SK-N-SH treated with all-trans-retinoic acid at 6 μM for 48 hours (cell line): ENCODE measurements around the gene CENPU.

Experiments
- BACH2 ChIP-seq: fragments of 250-450 bp; sonication (Bioruptor Pico); IDR thresholded peaks from 2 replicates; pipeline ENCODE4 v1.9.0; 2021; ENCODE audit warnings: mild to moderate bottlenecking, borderline replicate concordance
- ISL1 ChIP-seq: fragments of 250-450 bp; sonication (Bioruptor Pico); IDR thresholded peaks from 2 replicates; pipeline ENCODE4 v2.1.2; 2022; ENCODE audit warnings: mild to moderate bottlenecking, moderate library complexity
- RARB ChIP-seq: fragments of 250-450 bp; sonication (Bioruptor Pico); IDR thresholded peaks from 2 replicates; pipeline ENCODE4 v1.8.0; 2021; ENCODE audit warnings: mild to moderate bottlenecking, moderate library complexity
- ZC3H10 ChIP-seq: fragments of 250-450 bp; sonication (Bioruptor Pico); IDR thresholded peaks from 2 replicates; pipeline ENCODE4 v1.5.1; 2021; ENCODE audit warnings: mild to moderate bottlenecking, moderate library complexity
- ZFP30 ChIP-seq: fragments of 450-650 bp; formaldehyde crosslinking; IDR thresholded peaks from 2 replicates; pipeline ENCODE4 v1.5.0; 2022; ENCODE audit warnings: mild to moderate bottlenecking, moderate library complexity
- ZNF565 ChIP-seq: fragments of 450-650 bp; formaldehyde crosslinking; conservative IDR thresholded peaks from 2 replicates; pipeline ENCODE4 v1.5.0; 2020; ENCODE audit warnings: low read depth, mild to moderate bottlenecking, moderate library complexity
- TF ChIP-seq, protein P1 (sequence below): fragments of 250-450 bp; sonication (Bioruptor Pico); IDR thresholded peaks from 2 replicates; pipeline ENCODE4 v1.8.0; 2020; ENCODE audit warnings: mild to moderate bottlenecking, moderate library complexity, borderline replicate concordance

- no peak for TF ChIP-seq ZNF565 (CRISPR knock-in tag)
- no peak for TF ChIP-seq ZFP30
- TF ChIP-seq ISL1 (CRISPR knock-in tag), result no peak
- TF ChIP-seq, protein P1, sequence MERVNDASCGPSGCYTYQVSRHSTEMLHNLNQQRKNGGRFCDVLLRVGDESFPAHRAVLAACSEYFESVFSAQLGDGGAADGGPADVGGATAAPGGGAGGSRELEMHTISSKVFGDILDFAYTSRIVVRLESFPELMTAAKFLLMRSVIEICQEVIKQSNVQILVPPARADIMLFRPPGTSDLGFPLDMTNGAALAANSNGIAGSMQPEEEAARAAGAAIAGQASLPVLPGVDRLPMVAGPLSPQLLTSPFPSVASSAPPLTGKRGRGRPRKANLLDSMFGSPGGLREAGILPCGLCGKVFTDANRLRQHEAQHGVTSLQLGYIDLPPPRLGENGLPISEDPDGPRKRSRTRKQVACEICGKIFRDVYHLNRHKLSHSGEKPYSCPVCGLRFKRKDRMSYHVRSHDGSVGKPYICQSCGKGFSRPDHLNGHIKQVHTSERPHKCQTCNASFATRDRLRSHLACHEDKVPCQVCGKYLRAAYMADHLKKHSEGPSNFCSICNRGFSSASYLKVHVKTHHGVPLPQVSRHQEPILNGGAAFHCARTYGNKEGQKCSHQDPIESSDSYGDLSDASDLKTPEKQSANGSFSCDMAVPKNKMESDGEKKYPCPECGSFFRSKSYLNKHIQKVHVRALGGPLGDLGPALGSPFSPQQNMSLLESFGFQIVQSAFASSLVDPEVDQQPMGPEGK (CRISPR knock-in tag), result no peak
- TF ChIP-seq RARB (CRISPR knock-in tag), result no peak
- TF ChIP-seq ZC3H10 (CRISPR knock-in tag), result no peak
- no peak for TF ChIP-seq BACH2
Measured at GRCh38 chr4:184693056-184693455, 40.8 kb downstream of the CENPU start.
